B cell (primary cell): Measurements from ENCODE around the gene TMC1. TPM values are rescaled to one million over a fixed set of nuclear protein-coding genes. Genes with fewer than 3 reads are reported as not detected.

Experiments
- ATAC-seq: fragments of 200-7000 bp; cut with Tn5 transposase; one replicate; pipeline ENCODE4 v1.10.0; 2021; ENCODE audit warnings: low read depth, mild to moderate bottlenecking, moderate number of reproducible peaks, moderate library complexity
- CTCF ChIA-PET: fragments of 350-600 bp; sonication (Branson Sonifier 250); formaldehyde crosslinking; loops from one replicate; lab custom pipeline; 2021; ENCODE audit warnings: antibody characterized with exemption, inconsistent platforms; lab: Charles Lee
- POLR2A ChIA-PET: fragments of 350-600 bp; sonication (Branson Sonifier 250); formaldehyde crosslinking; loops from one replicate; lab custom pipeline; 2021; ENCODE audit warnings: antibody characterized with exemption; lab: Charles Lee
- DNase-seq: peaks from one replicate; pipeline ENCODE4 v3.0.0; 2013
- H2AFZ ChIP-seq: 2 replicates; pipeline ENCODE4 v1.6.1; 2012; ENCODE audit warnings: mild to moderate bottlenecking, low read depth, low read length; ENCODE audit not compliant: insufficient read depth, poor library complexity, severe bottlenecking
- H3K27ac ChIP-seq, 2 donors: 1 replicate in 1 of 2; 2 replicates in 1 of 2; pipeline ENCODE4 v1.5.1; 2012 to 2013; ENCODE audit warnings: low read length in 2 of 2, mild to moderate bottlenecking in 2 of 2, moderate library complexity in 1 of 2
- H3K27me3 ChIP-seq, 4 experiments: fragments of 200-600 bp in 1 of 4; sonication (generic) in 1 of 4; replicated peaks in 1 of 4; 1 replicate in 2 of 4; 2 replicates in 2 of 4; pipeline versions ENCODE4 v1.6.1 to v1.7.0; 2013 to 2016; ENCODE audit warnings: low read length in 3 of 4, mild to moderate bottlenecking in 2 of 4, mixed read lengths in 1 of 4, moderate library complexity in 1 of 4; ENCODE audit not compliant: insufficient read depth in 4 of 4, control insufficient read depth in 3 of 4; ENCODE audit errors: control extremely low read depth in 1 of 4
- H3K36me3 ChIP-seq, 2 experiments: replicated peaks in 1 of 2; 1 replicate in 1 of 2; 2 replicates in 1 of 2; pipeline versions ENCODE4 v1.6.1 to v1.7.1; 2013; ENCODE audit warnings: low read length in 1 of 2; ENCODE audit not compliant: insufficient read depth in 2 of 2, control insufficient read depth in 1 of 2; ENCODE audit errors: control extremely low read depth in 1 of 2, extremely low read depth in 1 of 2
- H3K4me1 ChIP-seq, 2 donors: fragments of 200-600 bp in 1 of 2; sonication (generic) in 1 of 2; 1 replicate in 1 of 2; 2 replicates in 1 of 2; pipeline versions ENCODE4 v1.5.1 to v1.6.1; 2013 to 2017; ENCODE audit warnings: low read length in 2 of 2; ENCODE audit not compliant: control insufficient read depth in 2 of 2, insufficient read depth in 2 of 2
- H3K4me2 ChIP-seq: replicated peaks from 2 replicates; pipeline ENCODE3; 2012; ENCODE audit warnings: mild to moderate bottlenecking, low read depth, low read length; ENCODE audit not compliant: poor library complexity, severe bottlenecking
- H3K4me3 ChIP-seq, 5 experiments: fragments of 200-600 bp in 1 of 5; sonication (generic) in 1 of 5; 1 replicate in 3 of 5; 2 replicates in 2 of 5; pipeline versions ENCODE4 v1.5.1 to v1.7.0; 2011 to 2016; ENCODE audit warnings: low read length in 4 of 5, mild to moderate bottlenecking in 4 of 5, low read depth in 2 of 5, control low read depth in 1 of 5, moderate library complexity in 1 of 5; ENCODE audit not compliant: insufficient read depth in 1 of 5; ENCODE audit errors: control extremely low read depth in 1 of 5, extremely low read depth in 1 of 5
- H3K79me2 ChIP-seq: fragments of 200-600 bp; sonication (generic); one replicate; pipeline ENCODE4 v1.6.0; 2016; ENCODE audit warnings: low read length; ENCODE audit not compliant: control insufficient read depth, insufficient read depth
- H3K9ac ChIP-seq: fragments of 200-600 bp; sonication (generic); 2 replicates; pipeline ENCODE4 v1.6.1; 2017; ENCODE audit warnings: mild to moderate bottlenecking, low read length, moderate library complexity
- H3K9me3 ChIP-seq, 3 donors: one replicate each; pipeline versions ENCODE4 v1.6.1 to v1.7.1; 2013; ENCODE audit warnings: low read length in 2 of 3; ENCODE audit not compliant: control insufficient read depth in 2 of 3, insufficient read depth in 1 of 3; ENCODE audit errors: control extremely low read depth in 1 of 3
- H4K20me1 ChIP-seq: 2 replicates; pipeline ENCODE4 v1.6.0; 2012; ENCODE audit warnings: mild to moderate bottlenecking, low read length; ENCODE audit not compliant: insufficient read depth, control insufficient read depth, poor library complexity, severe bottlenecking
- H3K27ac Mint-ChIP-seq: one replicate; pipeline ENCODE4 v1.8.0; 2021; ENCODE audit warnings: mixed read lengths
- H3K27me3 Mint-ChIP-seq: one replicate; pipeline ENCODE4 v1.8.0; 2021; ENCODE audit warnings: mixed read lengths
- H3K4me1 Mint-ChIP-seq: one replicate; pipeline ENCODE4 v1.8.0; 2021; ENCODE audit warnings: mixed read lengths
- H3K4me3 Mint-ChIP-seq: one replicate; pipeline ENCODE4 v1.8.0; 2021; ENCODE audit warnings: mixed read lengths
- H3K9me3 Mint-ChIP-seq: one replicate; pipeline ENCODE4 v1.8.0; 2022; ENCODE audit warnings: mixed read lengths; ENCODE audit not compliant: insufficient read depth
- EZH2 ChIP-seq: IDR thresholded peaks from 2 replicates; pipeline ENCODE4 v1.6.1; 2012; ENCODE audit warnings: borderline replicate concordance, low read depth, mild to moderate bottlenecking, moderate library complexity, low read length; ENCODE audit not compliant: insufficient read depth, poor library complexity, severe bottlenecking
- WGBS: methylation state at CpG from one replicate; pipeline ENCODE4 v1.1.5; 2013; ENCODE audit warnings: missing lambda C conversion rate; ENCODE audit not compliant: insufficient coverage; 5-methylcytosine and 5-hydroxymethylcytosine counted together
- intact Hi-C: fragments of 100-400 bp; cut with micrococcal nuclease; formaldehyde crosslinking; loops from one replicate; pipeline ENCODE4 v1.10.0; 2022
- polyA plus RNA-seq: library from polyadenylated mRNA; depleted of rRNA; stranded (reverse); fragments of >200 nt; gene quantifications from 2 replicates; pipeline ENCODE4 v1.2.3, GENCODE V29; 2012
- total RNA-seq, 2 donors: library from RNA; stranded (reverse); fragments of 120-200 nt in 1 of 2; gene quantifications; 1 replicate in 1 of 2; 2 replicates in 1 of 2; pipeline versions ENCODE4 v1.2.3 to v1.2.4, GENCODE V29; 2013 to 2022
- TF ChIP-seq, protein P1 (sequence below): fragments of 200-600 bp; IDR thresholded peaks from one replicate; pipeline ENCODE4 v1.8.0; 2022; ENCODE audit warnings: antibody characterized with exemption, mild to moderate bottlenecking

TMC1 gene
- total and polyA plus RNA-seq, 2 donors (not counting 1 experiment from before 2014, with no cell fraction given) = not detected

DNA sequence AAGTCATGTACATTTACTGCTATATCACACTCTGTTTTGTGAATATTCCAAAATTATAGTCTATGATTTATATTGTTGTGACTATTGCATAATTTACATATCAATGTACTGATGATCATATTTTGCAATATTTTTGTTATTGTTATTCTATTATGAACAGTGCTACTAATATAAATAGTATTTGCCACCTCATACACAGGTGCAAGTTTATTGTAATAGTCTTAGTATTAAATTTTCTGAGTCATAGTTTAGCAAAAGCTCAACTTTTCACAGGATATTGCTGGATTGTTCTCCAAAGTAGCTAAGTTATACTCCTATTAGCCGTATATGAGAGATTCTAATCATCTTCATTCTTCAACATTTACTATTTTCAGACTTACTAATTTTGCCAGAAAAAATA is 124.7 kb downstream of the TMC1 start:
- no peaks in the 10 kb centered on the region for H4K20me1 ChIP-seq
- Mint-ChIP-seq H3K4me1 (no peaks in the 10 kb centered on the region), H3K27me3 (peaks cover 3% of the 10 kb centered on the region), H3K27ac (no peak overlapping the region), H3K9me3 (no peaks in the 10 kb centered on the region), H3K4me3 (no peak overlapping the region)
- ChIA-PET CTCF (no interaction called here), POLR2A (no interaction called here)
- H3K9ac ChIP-seq = no peak overlapping the region
- H3K4me3 ChIP-seq = no peak overlapping the region
- no peak for ATAC-seq
- H2AFZ ChIP-seq = no peak overlapping the region
- H3K27ac ChIP-seq = no peak overlapping the region
- no peaks in the 10 kb centered on the region for H3K4me1 ChIP-seq
- no peak for DNase-seq
- intact Hi-C loops = no loop called here
- no peaks in the 10 kb centered on the region for H3K36me3 ChIP-seq
- no peaks in the 10 kb centered on the region for H3K79me2 ChIP-seq
- no peaks in the 10 kb centered on the region for H3K9me3 ChIP-seq
- no CpG with 5 or more reads among the region's 1 CpG for WGBS
- TF ChIP-seq, protein P1, sequence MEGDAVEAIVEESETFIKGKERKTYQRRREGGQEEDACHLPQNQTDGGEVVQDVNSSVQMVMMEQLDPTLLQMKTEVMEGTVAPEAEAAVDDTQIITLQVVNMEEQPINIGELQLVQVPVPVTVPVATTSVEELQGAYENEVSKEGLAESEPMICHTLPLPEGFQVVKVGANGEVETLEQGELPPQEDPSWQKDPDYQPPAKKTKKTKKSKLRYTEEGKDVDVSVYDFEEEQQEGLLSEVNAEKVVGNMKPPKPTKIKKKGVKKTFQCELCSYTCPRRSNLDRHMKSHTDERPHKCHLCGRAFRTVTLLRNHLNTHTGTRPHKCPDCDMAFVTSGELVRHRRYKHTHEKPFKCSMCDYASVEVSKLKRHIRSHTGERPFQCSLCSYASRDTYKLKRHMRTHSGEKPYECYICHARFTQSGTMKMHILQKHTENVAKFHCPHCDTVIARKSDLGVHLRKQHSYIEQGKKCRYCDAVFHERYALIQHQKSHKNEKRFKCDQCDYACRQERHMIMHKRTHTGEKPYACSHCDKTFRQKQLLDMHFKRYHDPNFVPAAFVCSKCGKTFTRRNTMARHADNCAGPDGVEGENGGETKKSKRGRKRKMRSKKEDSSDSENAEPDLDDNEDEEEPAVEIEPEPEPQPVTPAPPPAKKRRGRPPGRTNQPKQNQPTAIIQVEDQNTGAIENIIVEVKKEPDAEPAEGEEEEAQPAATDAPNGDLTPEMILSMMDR = no peak
- no peak for TF ChIP-seq EZH2
- H3K4me2 ChIP-seq = no peak overlapping the region
- no peaks in the 10 kb centered on the region for H3K27me3 ChIP-seq

DNA sequence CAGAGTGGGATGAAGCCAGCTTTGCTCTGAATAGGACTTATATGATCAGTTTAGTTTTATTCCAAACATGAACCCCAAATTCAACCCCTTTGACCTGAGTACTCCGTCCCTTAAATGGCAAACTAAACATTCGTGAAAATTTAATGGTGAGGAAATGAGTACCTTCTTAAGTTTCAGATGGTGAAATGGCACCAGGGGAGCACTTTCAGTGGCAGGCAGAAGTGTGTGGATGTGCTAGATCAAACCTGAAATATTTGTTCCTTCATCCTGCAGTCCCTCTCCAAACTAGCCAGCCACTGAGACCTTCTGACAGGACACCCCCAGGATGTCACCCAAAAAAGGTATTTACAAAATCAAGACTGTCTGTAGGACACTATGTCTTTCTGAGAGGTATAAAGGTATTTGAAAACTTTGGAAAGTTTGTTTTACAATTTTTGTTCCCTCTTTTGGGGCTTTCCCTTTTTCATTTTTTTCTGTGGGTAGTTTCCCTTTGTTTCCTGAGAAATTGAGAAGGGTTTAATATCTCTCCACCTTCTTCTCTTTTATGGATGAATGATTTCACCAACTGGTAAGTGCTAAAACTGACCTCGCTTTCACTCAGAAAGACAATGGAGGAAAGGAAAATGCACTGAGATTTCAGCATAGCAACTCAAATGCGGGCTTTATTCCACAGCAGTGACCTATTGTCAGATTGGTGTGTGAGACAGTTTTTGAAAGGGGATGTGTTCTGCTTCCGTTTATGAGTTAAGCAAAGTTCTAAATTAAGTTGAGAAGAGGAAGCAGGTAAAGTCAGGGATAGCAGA is 127.1 kb downstream of the TMC1 start:
- no peaks in the 10 kb centered on the region for H3K9me3 Mint-ChIP-seq
- H3K36me3 ChIP-seq = no peaks in the 10 kb centered on the region
- TF ChIP-seq EZH2 = no peak
- TF ChIP-seq, protein P1 = no peak
- no peaks in the 10 kb centered on the region for H4K20me1 ChIP-seq
- H3K4me3 ChIP-seq = no peak overlapping the region
- intact Hi-C loops = no loop called here
- ATAC-seq (no peak), DNase-seq (no peak)
- 36% methylated on average over 3 of the region's 5 CpGs for WGBS
- POLR2A ChIA-PET = no interaction called here
- no peak overlapping the region for H3K27ac ChIP-seq
- H3K27me3 ChIP-seq = peaks cover 0 to 6% (median 0%) of the 10 kb centered on the region in 4 experiments
- no peak overlapping the region for H2AFZ ChIP-seq
- CTCF ChIA-PET = no interaction called here
- no peaks in the 10 kb centered on the region for H3K4me1 ChIP-seq
- H3K27me3 Mint-ChIP-seq = peaks cover 7% of the 10 kb centered on the region
- no peaks in the 10 kb centered on the region for H3K4me1 Mint-ChIP-seq
- no peak overlapping the region for H3K4me2 ChIP-seq
- H3K79me2 ChIP-seq = no peaks in the 10 kb centered on the region
- H3K27ac Mint-ChIP-seq = no peak overlapping the region
- no peaks in the 10 kb centered on the region for H3K9me3 ChIP-seq
- no peak overlapping the region for H3K4me3 Mint-ChIP-seq
- H3K9ac ChIP-seq = no peak overlapping the region
